Adrenal gland (tissue), 5 donors: Measurements from ENCODE around the gene ANKFN1.

Source experiments
- POLR2A ChIP-seq, 2 donors: fragments of 450-650 bp; IDR thresholded peaks; one replicate each; pipeline ENCODE4 v1.6.1; 2017; ENCODE audit warnings: antibody characterized with exemption in 2 of 2, mild to moderate bottlenecking in 2 of 2, moderate library complexity in 1 of 2
- TF ChIP-seq, protein P1 (sequence below), 6 experiments: fragments of 450-650 bp in 4 of 6; fragments of 200-600 bp in 2 of 6; sonication (generic) in 1 of 6; IDR thresholded peaks; 1 replicate in 5 of 6; 2 replicates in 1 of 6; pipeline versions ENCODE4 v1.5.1 to v1.8.0; 2016 to 2021; ENCODE audit warnings: antibody characterized with exemption in 6 of 6, mild to moderate bottlenecking in 2 of 6, moderate library complexity in 1 of 6
- donor health status: DM: no; HTN: no; CAD: no.

DNA sequence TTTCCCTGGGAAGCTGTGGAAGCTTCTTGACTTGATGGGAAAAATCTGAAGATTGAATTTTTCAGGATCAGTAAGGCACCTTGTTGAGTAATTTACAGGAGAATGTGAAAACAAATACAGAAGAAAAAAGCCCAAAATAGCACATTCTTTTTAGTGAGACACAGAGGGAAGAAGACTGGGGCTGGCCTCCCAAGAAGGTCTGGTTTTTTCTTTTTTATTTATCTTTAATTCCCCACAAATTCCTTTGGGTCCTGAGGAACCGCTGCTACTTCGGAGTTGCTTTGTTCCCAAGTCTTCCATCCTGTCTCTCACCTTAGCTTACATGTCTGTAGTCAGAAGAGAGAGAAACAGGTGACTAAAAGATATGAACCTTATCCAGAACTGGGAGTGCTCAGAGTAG lies 273.6 kb downstream of the ANKFN1 start:
- no peak for TF ChIP-seq POLR2A (IDR thresholded peaks at IDR 0.05)
- TF ChIP-seq, protein P1, sequence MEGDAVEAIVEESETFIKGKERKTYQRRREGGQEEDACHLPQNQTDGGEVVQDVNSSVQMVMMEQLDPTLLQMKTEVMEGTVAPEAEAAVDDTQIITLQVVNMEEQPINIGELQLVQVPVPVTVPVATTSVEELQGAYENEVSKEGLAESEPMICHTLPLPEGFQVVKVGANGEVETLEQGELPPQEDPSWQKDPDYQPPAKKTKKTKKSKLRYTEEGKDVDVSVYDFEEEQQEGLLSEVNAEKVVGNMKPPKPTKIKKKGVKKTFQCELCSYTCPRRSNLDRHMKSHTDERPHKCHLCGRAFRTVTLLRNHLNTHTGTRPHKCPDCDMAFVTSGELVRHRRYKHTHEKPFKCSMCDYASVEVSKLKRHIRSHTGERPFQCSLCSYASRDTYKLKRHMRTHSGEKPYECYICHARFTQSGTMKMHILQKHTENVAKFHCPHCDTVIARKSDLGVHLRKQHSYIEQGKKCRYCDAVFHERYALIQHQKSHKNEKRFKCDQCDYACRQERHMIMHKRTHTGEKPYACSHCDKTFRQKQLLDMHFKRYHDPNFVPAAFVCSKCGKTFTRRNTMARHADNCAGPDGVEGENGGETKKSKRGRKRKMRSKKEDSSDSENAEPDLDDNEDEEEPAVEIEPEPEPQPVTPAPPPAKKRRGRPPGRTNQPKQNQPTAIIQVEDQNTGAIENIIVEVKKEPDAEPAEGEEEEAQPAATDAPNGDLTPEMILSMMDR (IDR thresholded peaks at IDR 0.05), result no peak
